SKM-1 treated with dmso at 0.1 percent for 144 hours (cell line): ENCODE measurements around the gene PFKFB4.
"Not testable (repeated sequence)": the region's sequence is repeated elsewhere in the genome, so short reads cannot be mapped to it uniquely, and the experiment has no call there.

Source experiments
- DNase-seq: peaks from one replicate; lab custom pipeline; 2025; ENCODE audit not compliant: unreplicated experiment; lab: John Stamatoyannopoulos, UW

The PFKFB4 gene

GRCh38 chr3:48561045-48561736 lies 4.6 kb upstream of the PFKFB4 start:
- DNase-seq, result no peak

DNA sequence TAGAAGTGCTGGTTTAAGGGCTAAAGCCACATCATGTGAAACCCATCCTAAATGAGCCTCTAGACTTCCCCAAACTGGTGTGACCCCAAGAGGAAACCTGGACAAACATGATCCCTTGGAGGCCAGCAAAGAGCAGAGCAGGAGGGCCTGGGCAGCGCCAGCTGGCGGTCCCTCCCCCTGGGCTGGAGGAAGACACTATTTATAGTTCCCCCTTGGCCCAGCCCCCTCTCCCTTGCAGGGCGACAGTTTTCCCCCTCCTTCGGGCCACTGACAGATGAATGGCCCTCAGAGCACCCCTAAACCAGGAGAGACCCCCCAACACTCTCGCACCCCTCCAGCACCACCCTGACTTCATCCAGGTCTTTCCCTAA lies 4.0 kb upstream of the PFKFB4 start:
- DNase-seq, result no peak

DNA sequence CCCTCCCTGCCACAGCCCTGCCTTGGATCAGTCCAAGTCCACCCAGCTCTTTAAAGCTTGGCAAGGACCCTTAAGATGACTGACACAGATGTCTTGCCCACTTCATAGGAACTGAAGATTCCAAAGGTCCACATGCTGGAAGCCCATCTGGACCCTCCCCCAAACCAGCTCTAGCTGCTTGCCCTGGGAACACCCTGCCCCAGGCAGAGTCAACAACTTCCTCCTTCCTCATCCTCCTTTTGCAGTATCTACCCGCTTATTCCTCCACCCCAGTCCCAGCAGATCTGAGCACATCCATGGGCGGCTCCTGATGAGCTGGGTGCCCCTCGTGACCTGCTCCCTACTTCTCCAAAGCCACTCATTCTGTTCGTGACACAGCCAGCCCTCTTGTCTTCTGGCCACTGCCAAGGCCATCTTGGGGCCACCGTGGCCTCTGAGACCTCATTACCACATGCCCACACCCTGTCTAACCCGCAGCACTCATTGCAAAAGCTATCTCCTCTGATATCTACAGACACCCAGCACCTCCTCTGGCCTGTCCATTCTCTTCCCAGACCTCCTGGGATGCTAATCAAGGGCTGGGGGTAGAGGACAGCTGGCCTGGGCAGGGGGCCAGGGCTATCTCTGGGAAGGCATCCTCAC lies 2.0 kb upstream of the PFKFB4 start:
- peak; percentile 70 for DNase-seq

DNA sequence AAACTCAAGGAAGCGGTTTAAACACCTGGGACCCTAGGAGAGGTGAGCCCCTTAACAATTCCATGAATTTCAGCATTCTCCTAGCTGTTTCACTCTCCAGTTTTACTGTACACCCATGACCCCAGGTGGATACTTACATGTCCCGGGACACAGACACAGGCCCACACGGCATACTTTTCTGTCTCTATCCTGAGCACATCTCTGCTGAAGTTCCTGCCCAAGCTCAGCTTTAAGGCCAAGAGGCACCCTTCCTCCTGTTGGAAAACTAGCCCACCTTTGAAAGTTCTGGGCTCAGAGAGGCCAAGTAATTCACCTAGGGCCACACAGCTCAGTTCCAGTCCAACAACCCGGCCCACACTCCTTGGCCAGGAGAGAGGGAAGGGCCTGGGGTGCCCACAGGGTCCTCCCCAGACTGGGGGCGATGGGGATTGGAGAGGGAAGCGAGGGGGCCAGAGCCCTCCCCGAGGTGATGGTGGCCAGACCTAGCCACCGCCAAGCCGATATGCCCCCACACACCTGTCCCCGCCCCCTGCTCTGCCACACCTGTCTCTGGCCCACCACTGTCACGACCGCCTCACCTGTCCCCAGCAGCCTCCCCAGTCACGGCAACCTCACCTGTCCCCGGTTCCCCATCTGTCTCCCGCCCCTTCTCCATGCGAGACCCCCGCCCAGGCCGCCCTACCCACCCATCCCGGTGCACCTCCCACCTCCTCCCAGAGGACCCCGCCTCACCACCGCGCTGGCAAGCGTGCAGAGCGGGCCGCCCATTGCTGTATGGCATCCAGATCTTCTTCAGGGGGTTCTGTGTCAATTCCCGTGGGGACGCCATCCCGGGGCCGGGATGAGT lies 431 bp downstream of the PFKFB4 start:
- DNase-seq, result no peak

DNA sequence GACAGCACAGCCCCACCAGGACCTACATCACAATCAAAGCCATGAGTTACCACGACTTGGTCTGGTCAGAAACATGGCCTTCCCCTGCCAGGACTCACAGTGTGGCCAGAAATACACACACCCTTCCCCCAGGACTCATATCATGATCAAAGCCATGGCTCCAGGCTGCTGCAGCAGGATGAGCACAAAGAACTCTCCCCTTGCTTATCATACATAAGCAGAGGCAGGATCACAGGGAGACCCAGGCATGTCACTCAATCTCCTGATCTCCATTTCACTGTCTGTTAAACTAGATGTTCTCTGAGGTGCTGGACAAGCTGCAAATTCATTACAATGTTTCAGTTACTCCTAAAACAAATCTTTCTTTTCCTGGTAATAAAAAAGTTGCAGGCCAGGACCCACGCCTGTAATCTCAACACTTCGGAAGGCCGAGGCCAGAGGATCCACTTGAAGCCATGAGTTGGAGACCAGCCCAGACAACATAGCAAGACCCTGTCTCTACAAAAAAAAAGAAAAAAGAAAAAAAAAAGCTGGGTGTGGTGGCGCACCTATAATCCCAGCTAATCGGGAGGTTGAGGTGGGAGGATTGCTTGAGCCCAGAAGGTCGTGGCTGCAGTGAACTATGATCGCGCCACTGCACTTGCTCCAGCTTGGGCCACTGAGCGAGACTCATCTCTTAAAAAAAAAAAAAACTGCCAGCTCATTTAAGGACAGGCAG lies 1.2 kb downstream of the PFKFB4 start:
- no peak for DNase-seq

GRCh38 chr3:48553886-48554845 lies 2.4 kb downstream of the PFKFB4 start:
- no peak for DNase-seq

- DNase-seq, result no peak
Observed at GRCh38 chr3:48553361-48553760, 3.2 kb downstream of the PFKFB4 start.

- no peak for DNase-seq
Observed at GRCh38 chr3:48552111-48552951, 4.3 kb downstream of the PFKFB4 start.

DNA sequence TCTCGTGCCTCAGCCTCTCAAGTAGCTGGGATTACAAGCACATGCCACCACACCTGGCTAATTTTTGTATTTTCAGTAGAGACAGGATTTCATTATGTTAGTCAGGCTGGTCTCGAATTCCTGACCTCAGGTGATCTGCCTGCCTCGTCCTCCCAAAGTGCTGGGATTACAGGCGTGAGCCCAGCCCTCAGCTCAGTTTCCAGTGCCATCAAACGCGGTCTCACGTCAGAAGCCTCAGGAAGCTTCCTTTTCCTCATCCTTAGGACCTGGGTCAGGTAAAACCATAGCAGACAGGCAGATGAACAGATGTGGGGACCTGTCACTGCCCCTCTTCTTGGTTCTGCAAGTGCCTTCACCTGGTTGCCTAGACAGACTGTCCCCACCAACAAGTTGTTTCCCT lies 5.0 kb downstream of the PFKFB4 start:
- DNase-seq, result not testable (repeated sequence)

- peak; percentile 80 for DNase-seq
Observed at GRCh38 chr3:48548729-48549705, 7.6 kb downstream of the PFKFB4 start.

GRCh38 chr3:48548126-48548525 lies 8.5 kb downstream of the PFKFB4 start:
- no peak for DNase-seq

GRCh38 chr3:48546203-48546829 lies 10.3 kb downstream of the PFKFB4 start:
- no peak for DNase-seq

- no peak for DNase-seq
Observed at GRCh38 chr3:48544141-48544540, 12.5 kb downstream of the PFKFB4 start.

DNA sequence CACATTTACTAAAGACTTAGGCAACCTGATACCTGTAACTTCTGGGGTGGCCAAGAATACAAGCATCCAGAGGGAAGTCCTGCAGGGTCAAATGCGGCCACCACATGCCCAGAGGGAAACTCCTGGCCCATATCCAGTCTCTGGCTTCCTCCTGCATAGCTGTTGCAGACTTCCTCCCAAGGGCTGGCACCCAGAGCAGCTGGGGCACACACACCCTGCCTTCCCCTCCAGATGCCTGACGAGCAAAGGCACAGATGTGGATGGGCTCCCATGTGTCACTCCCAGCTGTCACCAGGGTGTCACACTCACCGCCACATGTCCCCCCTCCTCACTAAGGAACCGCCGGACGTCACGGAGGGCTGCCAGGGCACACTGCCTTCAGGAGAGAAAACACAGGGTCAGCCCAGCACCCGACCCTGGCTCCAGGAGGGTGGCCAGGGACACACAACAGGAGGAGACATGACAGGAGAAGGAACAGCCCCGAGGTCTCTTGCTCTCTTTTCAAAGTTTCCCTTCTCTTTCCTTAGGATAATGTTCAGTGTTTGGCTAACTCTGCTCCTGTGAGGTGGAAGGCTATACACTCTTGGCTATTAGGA lies 13.2 kb downstream of the PFKFB4 start:
- DNase-seq, result no peak

DNA sequence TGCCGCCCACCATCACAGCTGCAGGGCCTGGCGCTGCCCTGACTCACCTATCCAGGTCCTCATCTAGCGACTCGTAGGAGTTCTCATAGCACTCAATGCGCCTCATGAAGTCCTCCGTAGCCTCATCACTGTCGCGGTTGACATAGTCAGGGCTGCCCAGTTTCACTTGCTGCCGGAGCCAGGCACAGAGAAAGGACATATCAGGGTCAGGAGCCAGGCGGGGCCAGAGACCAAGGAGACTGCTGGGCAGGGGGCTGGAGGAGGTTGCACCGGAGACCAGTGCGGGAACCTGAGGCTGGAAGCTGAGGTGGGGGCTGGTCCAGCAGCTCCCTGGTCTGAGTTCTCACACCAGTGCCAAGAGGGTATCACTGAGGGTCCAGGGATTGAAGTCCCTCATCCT lies 18.2 kb downstream of the PFKFB4 start:
- no peak for DNase-seq

- DNase-seq, result no peak
Observed at GRCh38 chr3:48536785-48537184, 19.8 kb downstream of the PFKFB4 start.

DNA sequence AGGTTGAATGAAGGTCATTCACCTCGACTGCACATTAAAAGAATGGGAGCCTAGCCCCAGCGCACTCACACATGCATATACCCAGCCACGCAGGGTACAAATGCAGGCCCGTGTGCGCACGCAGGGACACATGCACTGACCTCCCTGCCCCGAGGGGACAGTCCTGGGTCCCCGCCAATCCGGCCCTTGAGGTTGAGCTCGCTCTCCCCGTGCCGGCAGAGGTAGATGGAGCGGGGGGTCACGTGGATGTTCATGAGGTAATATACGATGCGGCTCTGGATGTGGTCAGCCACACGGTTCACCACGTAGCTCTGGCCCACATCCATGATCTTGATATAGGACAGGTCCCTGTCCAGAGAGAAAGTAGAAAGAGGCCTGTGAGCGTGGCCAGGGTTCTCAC lies 20.5 kb downstream of the PFKFB4 start:
- DNase-seq, result no peak
